Measurements from ENCODE around the gene PAFAH1B1.

PAFAH1B1 gene

DNA sequence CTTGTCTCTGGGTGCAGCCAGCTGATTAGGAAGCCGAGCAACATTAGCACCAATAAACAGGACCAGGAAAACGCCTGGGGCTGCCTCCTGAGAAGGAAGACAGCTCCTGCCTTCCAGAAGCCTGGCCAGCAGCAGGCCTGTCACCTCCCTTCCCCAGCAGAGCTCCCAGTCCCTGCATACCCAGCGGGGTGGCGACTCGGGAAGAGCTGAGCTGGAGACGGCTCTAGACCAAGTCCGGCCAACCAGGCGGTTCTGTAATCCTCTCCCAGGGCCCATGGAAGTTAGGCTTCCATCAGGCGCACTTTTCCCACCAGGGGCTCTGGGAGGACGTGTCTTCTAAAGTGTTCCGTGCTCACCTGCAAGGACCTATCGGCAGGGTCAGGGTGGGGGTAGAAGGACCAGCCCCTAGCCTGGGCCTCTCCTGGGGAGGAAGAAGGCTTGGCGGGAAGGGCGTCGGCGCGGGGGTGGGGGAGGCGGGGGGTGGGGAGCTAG lies 130.1 kb downstream of the PAFAH1B1 start:
- no peak for DNase-seq

DNA sequence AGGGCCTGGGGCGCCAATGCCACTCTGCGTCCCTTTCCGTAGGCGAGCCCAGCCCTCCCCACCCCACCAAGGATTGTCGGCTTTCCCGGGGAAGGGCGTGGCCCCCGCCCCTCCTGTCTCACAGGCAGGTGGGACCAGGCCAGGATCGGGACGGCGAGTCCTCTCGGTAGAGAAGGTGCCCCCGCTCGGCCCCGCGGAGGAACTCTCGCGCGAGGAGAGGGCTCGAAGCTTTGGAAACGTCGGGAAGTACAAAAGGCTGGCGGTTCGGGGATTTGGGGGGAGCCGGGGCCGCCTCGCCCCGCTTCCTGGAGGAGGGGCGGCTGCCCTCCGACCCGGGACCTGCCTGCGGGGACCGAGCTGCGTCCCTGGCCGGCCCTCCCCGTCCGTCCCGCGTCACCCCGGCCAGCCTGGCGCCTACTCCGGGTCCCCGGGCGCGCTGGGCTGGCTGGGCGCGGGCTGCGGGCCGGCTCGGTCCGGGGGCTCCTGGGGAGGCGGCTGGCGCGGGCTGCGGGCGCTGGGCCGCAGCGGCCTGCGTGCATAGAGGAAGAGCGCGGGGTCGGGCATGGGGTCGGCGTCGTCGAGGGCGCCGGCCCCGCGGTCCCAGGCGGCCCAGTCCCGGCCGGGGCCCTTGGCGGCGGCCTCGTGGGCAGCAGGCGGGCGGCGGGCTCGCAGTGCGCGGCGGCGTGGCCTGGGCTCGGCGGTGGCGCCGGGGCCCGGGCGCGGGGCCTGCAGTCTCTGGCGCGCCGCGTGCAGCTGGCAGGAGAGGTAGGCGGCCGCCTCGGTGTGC lies 130.7 kb downstream of the PAFAH1B1 start:
- no peak for DNase-seq

DNA sequence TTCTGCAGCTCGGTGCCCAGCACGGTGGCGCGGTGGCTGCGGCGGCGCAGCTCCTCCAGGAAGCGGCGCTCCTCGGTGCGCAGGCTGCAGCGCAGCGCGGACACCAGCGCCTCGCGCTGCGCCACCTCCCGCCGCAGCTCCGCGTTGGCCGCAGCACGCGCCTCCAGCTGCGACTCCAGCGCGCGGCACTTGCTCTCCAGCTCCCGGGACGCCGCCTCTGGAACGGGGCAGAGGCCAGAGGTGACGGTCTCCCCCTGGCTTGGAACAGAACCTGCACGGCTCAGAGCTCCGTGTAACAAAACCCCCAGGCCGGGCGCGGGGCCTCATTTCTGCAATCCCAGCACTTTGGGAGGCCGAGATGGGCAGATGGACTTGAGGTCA lies 131.3 kb downstream of the PAFAH1B1 start:
- DNase-seq, result no peak

DNA sequence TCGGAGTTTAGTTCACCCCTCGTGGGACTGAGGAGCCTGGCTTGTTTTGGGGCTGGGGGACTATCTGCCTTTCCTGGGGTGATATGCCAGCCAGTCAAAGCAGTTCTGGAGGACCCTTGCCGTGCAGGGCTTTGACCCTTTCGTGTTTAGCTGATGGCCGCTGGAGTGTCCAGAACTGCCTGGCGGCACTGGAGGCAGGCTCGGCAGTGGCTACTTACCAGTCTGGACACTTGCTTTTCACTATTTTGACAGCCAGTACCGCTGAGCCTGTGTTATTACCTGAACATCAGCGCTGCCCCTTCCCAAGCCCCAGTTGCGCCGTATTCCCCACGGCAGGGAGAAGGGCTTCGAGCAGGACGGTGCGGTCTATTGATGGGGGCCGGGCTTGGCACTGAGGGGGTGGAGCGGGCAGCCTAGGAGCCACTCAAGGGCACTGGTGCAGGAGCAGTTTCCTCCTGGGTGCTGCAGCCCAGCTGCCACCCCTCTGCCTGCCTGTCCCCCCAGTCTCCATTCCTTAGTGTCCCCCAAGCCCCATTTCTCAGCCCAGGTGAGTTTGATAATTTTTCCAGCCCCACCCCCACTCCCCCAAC lies 137.4 kb downstream of the PAFAH1B1 start:
- no peak for DNase-seq

DNA sequence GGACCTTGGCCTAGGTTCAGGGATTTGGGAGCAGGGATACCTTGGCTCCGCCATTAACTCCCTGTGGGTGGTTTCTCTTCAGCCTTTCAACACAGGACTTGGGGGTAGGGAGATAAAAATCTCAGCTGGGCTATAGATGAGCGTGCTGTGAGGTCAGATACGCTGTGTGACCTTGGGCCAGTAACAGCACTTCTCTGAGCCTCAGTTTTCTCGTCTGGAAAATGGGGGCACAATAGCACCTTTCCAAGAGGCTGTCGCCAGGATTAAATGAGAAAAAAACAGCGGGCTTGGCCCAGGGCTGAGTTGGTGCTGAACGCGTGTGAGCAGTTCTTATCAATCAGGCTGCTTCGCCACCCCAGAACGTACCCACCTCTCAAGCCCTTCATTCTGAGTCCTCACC lies 138.4 kb downstream of the PAFAH1B1 start:
- no peak for DNase-seq

DNA sequence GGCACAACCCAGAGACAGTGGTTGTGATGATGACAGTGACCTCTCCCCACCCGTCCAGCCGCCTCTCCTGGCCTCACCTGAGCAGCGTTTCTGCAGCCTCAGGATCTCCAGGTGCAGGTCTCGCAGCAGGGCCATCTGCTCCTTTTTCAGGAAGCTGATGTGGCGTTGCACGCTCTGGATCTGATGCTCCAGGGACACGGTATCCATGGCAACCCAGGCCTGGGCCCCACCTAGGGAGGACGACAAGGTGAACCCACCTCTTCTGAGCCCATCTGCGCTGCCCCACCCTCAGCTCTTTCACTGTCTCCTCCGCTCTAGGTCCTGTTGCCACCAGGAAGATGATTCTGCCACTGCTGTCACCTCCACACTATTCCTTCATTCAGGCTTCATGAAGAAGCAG lies 141.5 kb downstream of the PAFAH1B1 start:
- DNase-seq, result no peak
